GM21723 (cell line): ENCODE results near the gene PRL.

Source experiments
- ATAC-seq: cut with Tn5 transposase; IDR thresholded peaks from one replicate; pipeline ENCODE4 v1.9.1; 2021; ENCODE audit warnings: mild to moderate bottlenecking, moderate library complexity; ENCODE audit not compliant: unreplicated experiment

PRL gene

DNA sequence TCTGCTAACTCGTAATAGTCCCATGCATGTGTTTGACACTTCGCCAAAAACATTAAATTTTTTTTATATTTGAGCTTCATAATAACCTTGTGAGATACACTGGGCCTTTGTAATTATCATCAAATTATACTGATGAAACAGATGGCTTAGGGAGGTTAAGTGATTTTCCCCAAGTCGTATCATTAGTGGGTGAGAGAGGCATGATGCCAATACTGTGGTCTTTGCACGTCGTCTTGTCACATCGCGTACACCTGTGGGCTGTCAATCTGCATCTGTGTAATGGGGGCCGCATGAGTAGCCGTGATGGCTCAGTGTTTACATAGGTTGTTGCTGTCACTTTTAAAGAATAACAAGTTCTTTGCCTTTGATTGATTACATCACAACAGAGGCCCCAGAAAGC is 1.7 kb downstream of the PRL start:
- no peak for ATAC-seq

DNA sequence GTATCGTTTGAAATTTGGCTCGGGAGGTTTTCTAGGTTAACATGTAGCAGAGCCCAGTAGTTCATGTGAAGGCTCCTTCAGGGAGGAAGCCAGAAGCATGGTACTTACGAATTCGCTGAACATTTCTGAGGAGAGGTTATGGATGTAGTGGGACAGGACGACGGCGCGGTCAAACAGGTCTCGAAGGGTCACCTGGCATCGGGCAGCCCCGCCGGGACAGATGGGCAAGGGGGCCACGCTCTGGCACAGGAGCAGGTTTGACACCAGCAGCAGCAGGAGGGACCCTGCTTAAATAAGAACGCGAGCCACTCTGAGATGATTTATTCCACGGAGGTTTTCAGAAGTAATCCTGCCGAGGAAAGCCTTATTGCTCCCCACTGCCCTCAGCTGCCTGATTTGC is 2.5 kb downstream of the PRL start:
- ATAC-seq = no peak

DNA sequence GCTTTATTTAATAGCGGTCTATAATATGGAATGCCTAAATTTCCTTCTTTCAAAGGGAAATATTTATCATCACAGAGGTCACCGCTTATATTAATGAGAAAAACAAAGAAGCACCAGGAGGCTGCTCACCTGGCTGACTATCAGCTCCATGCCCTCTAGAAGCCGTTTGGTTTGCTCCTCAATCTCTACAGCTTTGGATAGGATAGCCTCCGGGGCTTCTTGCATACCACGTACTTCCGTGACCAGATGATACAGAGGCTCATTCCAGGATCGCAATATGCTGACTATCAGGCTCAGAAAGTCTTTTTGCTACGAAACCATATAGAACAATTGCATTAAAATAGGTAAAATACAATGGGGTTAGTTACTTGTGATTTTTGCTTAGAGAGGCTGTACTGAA is 6.8 kb downstream of the PRL start:
- ATAC-seq = no peak

- no peak for ATAC-seq
Measured at GRCh38 chr6:22288721-22289120, 8.1 kb downstream of the PRL start.

DNA sequence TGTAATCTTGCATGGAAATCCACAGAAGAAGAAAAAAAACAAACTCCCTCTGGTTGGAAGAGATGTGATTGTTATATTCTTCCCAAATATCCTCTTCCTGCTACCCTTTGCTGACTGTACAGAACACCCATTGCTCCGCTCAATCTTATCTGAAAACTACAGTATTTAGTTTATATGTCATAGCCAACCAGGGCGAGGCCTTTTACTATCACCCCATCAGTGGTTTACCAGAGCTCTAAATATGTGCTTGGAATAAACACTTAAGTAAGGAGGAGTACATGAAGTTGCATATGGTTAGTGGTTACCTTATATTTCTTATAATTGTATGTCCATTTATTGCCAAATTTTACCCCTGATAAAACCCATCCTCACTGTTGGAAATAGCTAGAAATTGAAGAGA is 12.2 kb downstream of the PRL start:
- ATAC-seq = no peak

GRCh38 chr6:22281341-22282085 is 15.3 kb downstream of the PRL start:
- ATAC-seq = no peak

- ATAC-seq = no peak
Measured at GRCh38 chr6:22279427-22279826, 17.4 kb downstream of the PRL start.

DNA sequence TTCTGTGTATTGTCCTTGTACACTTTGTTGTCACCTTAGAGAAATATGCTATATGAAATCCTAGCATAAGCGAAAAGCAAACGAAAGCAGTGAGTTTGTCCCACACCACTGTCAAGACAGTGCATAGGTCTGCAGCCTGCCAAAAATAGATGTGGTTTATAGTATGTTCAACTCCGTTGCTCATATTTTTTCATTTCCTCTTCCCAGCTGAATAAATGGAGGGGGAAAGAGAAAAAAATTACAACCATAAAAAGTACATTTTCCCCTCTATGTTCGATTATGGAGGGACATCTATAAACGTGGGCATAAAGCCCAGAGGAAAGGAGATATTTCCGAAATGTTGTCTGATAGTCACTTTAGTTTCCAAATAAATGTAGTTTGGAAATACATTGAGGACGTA is 25.8 kb downstream of the PRL start:
- ATAC-seq = no peak

DNA sequence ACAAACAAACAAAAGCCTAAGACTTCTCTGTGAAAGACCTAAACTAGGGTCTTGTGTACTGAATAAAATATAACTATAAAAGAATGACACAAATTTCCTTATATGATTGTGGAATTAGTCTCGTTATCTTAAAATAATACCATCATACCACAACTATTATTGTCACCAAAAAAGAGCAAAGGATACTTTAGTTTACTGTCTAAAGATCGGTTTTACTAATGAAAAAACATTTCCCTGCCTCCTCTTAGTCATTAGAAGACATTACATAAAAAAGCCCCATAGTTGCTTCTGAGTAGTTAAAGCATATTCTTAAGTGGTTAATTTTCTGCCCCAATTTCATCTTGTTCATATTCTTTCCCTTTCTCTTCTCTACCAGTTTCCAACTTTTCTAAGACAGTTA is 33.1 kb downstream of the PRL start:
- ATAC-seq = no peak

- no peak for ATAC-seq
Measured at GRCh38 chr6:22254886-22255285, 42.0 kb downstream of the PRL start.

DNA sequence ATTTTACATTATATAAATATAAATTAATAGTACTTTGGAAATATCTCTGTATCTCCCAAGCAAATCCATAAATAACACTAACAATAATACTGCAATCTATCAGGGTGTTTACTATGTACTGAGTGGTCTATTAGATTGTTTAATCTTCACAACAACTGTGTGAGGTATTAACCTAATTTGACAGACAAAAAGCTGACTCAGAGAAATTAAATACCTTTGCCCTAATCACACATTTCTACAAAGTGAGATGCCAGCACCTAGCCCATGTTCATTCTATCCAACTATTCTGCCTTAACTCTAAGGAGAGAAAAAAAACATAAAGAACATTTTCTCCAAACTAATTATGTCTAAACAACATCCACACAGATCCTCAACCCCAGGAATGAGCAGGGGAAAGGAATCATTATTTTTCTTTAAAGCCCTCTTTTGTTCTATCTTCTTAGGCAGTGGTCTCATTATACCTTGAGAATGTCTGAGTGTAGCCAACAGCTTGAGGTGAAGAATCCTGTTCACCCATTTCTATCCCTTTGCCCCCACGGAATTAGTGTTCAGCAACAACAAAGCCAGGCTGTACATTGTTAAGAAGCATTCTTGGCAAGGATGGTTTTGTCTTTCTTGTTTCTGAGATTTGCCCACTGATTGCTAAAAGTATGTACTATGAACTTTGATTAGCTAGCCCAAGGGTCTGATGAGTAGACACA is 42.7 kb downstream of the PRL start:
- no peak for ATAC-seq

DNA sequence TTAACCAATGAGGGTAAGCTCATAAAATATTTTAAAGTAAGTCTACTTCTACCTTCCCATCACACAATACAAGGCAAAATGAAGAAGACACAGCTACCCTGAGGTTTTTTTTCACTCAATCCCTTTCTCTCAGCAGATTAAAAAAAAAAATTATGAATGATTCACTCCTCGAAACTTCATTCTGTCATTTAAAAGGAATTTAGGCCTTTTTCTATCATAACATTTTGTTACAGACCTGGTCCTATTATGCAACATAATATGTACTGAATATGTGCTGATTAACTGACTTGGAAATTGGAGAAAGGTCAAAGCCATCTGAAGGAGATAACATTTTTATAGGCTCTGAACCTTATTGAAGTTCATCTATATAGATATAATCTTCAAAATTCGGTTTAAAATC is 45.5 kb downstream of the PRL start:
- ATAC-seq = no peak

DNA sequence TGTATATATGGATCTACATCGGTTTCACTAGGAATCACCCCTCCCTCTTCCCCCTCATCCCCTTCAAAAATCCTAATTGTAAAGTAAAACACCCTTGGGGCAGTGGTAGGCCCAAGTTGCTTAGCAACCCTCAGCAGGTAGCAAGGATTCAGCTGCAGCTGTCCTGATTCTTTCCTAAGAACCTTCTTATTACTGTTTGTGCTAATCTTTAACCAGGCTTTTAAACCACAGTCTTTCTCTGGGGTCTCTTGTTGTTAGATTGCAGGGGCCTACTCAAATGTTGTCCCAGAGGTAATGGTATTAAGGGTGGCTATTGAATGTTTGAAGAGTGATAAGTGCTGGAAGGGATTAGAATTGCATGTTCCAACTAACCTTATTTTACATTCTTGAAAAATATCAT is 46.4 kb downstream of the PRL start:
- no peak for ATAC-seq

GRCh38 chr6:22249711-22250350 is 47.0 kb downstream of the PRL start:
- ATAC-seq = no peak

- ATAC-seq = no peak
Measured at GRCh38 chr6:22248513-22249308, 48.1 kb downstream of the PRL start.

DNA sequence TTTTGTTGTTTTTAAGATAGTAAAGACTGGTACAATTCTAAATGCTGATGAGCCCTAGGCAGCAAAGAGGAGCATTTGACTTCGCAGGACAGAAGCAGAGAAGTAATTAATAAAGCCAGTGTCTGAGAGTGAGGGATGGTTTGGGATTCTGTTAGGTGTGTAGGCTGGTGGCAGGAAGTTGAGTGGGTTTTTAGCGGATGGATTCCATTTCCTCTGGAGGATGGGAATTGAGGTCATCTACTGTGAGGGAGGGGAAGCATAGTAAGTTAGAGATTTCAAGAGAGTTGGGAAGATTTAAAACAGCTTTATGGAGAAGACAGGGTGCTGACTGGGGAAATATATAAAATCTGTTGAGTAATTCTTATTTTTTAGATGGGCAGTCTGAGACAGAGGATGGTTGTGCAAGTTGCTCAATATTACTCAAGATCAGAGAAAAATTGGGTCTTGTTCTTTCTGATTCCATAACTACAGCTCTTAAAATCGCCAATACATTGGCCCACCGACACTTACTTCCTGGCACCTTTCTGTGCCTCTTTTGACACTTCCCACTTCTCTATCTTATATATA is 48.8 kb downstream of the PRL start:
- no peak for ATAC-seq

DNA sequence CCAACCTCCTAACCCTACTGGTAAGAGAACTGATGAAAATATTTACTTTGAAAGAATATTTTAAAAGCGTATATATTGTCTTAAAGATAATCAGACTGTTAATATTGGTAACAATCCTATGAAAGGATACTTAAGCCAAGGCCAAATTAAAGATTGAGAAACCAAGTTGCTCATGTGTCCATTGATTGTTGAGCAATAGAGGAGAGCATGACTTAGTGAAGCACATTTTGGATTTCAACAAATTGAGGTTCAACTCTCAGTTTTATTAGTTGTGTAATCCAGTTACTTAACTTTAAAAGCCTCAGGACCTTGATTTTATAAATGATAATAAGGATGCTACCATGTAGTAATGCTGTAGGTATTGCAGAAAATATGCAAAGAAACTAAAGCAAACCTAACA is 56.8 kb downstream of the PRL start:
- ATAC-seq = no peak

DNA sequence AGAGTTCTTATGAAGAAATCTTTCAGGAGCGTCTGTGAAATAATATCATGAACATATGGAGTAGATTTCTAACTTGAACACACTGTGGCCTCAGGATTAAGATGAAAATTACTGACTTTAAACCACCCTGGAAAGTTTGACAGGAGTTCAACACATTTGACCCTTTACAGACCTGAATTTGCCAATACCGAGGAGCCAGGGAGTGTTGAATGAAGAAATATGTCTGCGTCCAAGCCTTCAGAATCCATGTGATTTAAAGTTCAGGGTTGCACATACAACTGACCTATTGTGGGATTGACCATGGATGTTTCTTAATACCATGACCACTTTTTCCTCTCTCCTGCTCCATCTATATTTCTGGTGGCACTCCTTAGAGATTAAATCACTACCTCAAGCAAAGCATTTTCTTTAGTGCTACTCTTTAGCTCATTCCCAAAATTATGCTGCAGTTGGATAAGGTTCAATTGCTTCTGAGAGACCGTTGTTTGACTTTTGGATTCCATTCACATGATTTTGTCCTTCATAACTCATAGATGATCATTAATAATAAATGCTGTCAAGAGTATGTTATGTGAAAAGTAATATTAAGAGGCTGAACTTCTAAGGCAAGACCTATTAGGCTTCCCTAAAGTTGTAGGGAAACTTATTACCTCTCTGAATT is 57.4 kb downstream of the PRL start:
- no peak for ATAC-seq

- ATAC-seq = no peak
Measured at GRCh38 chr6:22238861-22239260, 58.0 kb downstream of the PRL start.

GRCh38 chr6:22237526-22237925 is 59.3 kb downstream of the PRL start:
- ATAC-seq = no peak
